ENCODE measurements around the gene STARD10.

GRCh38 chr11:72825661-72826060 is 31.8 kb upstream of the STARD10 start:
- TF ChIP-seq HDAC6 (IDR thresholded peaks at IDR 0.05; ENCODE audit: low read depth, low read length): no peak
- TF ChIP-seq, protein P1, sequence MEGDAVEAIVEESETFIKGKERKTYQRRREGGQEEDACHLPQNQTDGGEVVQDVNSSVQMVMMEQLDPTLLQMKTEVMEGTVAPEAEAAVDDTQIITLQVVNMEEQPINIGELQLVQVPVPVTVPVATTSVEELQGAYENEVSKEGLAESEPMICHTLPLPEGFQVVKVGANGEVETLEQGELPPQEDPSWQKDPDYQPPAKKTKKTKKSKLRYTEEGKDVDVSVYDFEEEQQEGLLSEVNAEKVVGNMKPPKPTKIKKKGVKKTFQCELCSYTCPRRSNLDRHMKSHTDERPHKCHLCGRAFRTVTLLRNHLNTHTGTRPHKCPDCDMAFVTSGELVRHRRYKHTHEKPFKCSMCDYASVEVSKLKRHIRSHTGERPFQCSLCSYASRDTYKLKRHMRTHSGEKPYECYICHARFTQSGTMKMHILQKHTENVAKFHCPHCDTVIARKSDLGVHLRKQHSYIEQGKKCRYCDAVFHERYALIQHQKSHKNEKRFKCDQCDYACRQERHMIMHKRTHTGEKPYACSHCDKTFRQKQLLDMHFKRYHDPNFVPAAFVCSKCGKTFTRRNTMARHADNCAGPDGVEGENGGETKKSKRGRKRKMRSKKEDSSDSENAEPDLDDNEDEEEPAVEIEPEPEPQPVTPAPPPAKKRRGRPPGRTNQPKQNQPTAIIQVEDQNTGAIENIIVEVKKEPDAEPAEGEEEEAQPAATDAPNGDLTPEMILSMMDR (IDR thresholded peaks at IDR 0.05; ENCODE audit: control extremely low read depth in 1 of 3, insufficient read depth in 1 of 3, low read depth in 1 of 3, low read length in 3 of 3): no peak
- no peak for TF ChIP-seq RNF2 (IDR thresholded peaks at IDR 0.05; ENCODE audit: borderline replicate concordance, low read depth, low read length, missing control alignments, poor library complexity, severe bottlenecking)
- no peak for TF ChIP-seq USF2 (IDR thresholded peaks at IDR 0.05; ENCODE audit: low read length)
- TF ChIP-seq TEAD4 (IDR thresholded peaks at IDR 0.05; ENCODE audit: low read depth, low read length): no peak
- no peak for TF ChIP-seq TAF1 (IDR thresholded peaks at IDR 0.05; ENCODE audit: low read depth, low read length)
- TF ChIP-seq SAP30 (IDR thresholded peaks at IDR 0.05; ENCODE audit: insufficient read depth, insufficient replicate concordance, low read length): no peak
- TF ChIP-seq RAD21 (IDR thresholded peaks at IDR 0.05 in 1 of 2, conservative IDR thresholded peaks at IDR 0.05 in 1 of 2; ENCODE audit: low read depth in 2 of 2, low read length in 2 of 2): no peak
- no peak for TF ChIP-seq POLR2A (IDR thresholded peaks at IDR 0.05; ENCODE audit: control extremely low read depth in 1 of 2, low read depth in 2 of 2, low read length in 2 of 2)
- no peak for TF ChIP-seq TBP (IDR thresholded peaks at IDR 0.05; ENCODE audit: low read depth, low read length)
- TF ChIP-seq JUN (IDR thresholded peaks at IDR 0.05; ENCODE audit: low read depth, low read length): no peak
- TF ChIP-seq CBX5 (IDR thresholded peaks at IDR 0.05; ENCODE audit: low read depth, low read length): no peak

Data from H1 (cell line).